Amniotic epithelial cell (primary cell): ENCODE results near the gene ANKIB1.
A peak's percentile ranks its signal among the peaks of the same experiment; 100 is the strongest.

Experiments
- DNase-seq: peaks from one replicate; pipeline ENCODE4 v3.0.0-alpha.2; 2010; ENCODE audit warnings: low read depth

ANKIB1 gene

DNA sequence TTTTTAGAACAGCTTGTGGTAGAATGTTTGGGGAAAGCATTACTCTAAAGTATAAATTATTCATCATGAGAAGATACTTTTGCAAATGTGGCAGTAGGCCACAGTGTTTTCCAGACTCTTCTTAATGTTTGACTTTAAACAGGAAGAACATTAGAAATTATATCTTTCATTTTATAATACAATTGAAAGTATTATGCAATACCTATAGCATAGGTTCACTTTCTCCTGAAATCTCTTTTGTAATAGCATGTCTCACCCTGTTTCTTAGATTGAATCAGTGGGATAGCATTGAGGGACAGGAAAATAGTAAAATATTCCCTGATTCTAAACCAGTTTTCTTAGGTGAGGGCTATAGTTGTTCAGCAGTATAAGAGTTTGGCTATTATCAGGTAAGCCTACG lies 23.1 kb downstream of the ANKIB1 start:
- DNase-seq, result no peak

DNA sequence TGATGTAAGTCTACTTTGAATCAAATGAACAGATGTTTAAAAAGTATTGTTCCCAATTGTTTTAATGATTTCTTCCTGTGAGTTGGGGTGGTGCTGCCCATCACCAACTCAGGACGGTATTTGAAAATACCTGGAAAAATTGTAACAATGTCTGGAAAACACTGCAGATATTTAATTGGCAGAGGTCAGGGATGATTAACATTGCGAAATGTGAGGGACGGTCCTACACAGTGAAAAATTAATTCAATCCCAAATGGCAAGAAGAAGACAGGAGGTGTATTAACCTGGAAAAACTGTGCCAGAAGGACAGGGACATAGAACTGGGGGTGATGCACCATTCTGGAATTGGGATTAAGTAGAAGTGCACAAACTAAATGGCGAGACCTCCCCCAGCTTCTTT lies 29.6 kb downstream of the ANKIB1 start:
- DNase-seq, result no peak

DNA sequence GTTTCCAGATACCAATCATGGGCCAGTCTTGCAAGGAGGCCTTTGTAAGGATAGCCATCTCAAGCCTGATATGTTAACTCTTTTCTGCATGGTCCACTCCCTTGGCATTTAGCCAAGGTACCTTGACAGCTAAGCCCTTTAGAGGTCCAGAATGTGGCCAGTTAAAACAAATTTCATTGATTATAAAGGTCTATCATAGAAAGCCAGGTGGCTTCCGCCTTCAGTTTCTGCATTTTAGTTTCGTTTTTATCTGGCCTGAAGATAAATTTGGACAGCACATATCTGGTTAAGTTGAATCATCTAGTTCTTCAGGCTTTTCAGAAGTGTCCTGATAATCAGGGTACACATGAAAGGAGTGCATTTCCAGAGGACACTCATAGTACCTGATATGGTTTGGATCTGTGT lies 30.7 kb downstream of the ANKIB1 start:
- DNase-seq, result no peak

DNA sequence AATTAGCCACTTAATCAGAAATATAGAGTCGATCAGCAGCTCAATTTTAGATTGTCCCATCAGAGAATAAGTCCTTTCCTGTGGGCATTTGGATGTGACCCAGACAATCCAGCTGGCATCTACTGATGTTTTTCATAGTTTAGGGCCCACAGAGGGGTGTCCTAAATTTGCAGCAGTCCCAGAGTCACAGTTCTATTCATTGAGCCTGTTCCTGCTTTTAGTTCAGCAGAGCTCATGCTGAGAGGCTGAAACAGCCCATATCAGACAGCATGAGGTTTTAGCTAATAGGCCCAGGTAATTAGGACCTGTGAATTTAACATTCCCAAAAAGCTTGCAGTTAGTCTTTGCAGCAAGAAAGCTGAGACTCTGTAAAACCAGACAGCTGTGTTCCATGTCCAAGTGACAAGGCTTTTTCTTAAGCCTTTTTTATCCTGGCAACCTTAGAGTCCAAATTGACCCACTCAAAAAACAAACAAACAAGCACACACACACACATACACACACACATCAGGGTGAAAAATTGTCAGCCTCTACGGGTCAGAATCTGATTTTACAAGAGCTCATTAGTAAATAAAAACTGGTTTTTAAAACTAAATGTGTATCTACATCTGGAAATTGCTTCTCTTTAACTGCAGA lies 33.7 kb downstream of the ANKIB1 start:
- no peak for DNase-seq

DNA sequence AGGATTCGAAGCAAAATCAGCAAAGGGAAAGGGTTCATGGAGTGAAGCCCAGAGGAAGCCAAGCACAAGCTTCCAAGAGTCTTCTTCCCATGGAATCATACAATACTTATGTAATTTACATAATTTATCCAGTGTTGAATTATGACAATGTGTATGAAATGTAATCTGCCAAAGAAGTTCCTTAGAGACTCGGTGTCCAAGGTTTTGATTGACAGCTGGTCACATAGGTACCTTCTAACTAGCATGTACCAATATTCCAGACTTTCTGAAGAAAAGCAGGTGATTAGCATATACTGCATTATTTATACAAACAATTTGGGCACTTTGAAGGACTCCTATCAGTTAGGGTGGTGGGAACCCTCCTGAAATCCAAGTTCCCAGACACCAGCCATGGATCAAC lies 35.3 kb downstream of the ANKIB1 start:
- DNase-seq, result no peak

DNA sequence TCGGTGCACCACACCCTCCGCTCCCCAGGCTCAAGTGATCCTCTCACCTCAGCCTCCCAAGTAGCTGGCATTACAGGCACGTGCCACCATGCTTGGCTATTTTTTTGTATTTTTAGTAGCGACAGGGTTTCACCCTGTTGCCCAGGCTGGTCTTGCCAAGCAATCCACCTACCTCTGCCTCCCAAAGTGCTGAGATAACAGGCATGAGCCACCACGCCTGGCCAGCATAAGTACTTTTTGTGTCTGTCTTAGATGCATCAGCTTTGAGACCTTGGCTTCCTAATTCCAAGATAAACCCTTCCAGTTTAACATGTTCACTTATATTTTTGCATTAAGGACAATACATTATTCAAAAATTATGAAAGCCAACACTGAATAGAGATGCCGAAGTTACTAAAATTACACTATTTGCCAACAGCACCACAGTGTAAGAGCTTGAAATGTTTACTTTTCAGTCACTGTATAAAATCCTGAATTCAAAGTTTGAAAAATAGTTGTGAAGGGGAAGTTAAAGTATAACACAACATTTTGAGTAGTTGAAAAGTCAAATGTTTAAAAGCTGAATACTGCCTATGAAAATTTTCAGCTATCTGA lies 36.5 kb downstream of the ANKIB1 start:
- no peak for DNase-seq

DNA sequence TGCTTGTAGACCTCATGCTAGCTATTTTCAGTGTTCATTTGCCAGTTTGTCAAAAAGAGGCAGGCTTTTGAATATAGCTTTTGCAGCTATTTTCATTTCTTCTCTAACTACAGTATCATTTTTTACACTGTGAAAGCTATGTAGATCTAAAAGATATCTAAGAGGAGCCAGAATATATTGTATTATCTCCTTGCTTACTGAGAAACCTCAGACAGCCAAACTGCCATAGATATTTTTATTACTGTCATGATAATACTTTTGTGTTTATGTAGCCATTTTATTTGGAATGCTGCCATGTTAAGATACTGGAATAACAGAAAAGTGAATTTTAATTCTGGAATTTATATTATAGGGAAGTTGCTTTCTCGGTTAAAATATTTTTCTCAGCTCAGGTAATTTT lies 37.2 kb downstream of the ANKIB1 start:
- no peak for DNase-seq

DNA sequence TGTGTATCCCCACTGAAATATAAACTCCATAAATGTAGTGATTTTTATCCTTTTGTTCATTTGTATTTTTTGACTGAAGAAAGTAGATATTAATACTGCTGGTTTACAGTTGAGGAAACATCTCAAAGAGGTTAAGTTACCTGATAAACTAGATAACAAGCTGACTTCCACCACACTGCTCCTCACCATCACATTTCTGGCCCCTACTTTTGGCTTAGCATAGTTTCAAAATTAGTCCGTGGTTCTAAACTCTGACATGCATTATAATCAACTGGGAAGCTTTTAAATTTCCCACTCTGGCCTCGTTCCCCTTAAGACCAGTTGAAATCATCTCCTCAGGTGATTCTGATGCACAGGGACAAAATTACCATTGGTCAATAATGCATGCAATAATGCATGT lies 43.5 kb downstream of the ANKIB1 start:
- no peak for DNase-seq

DNA sequence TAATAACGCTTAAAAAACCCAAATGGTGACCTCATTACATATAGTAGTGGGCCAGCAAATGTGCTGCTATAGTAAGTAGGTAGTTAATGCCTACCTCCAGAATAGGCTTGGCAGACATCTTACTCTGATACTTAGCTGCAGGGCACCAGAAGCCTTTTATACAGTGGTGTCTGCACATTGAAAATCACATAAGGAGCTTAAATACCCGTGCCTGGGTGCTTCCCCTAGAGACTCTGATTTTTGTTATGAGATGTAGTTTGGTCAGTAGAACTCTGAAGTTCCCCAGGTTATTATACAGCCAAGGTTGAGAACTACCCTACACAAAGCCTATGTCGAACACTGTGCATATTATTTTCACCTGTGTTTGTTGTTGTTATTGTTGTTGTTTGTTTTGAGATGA lies 47.2 kb downstream of the ANKIB1 start:
- no peak for DNase-seq

DNA sequence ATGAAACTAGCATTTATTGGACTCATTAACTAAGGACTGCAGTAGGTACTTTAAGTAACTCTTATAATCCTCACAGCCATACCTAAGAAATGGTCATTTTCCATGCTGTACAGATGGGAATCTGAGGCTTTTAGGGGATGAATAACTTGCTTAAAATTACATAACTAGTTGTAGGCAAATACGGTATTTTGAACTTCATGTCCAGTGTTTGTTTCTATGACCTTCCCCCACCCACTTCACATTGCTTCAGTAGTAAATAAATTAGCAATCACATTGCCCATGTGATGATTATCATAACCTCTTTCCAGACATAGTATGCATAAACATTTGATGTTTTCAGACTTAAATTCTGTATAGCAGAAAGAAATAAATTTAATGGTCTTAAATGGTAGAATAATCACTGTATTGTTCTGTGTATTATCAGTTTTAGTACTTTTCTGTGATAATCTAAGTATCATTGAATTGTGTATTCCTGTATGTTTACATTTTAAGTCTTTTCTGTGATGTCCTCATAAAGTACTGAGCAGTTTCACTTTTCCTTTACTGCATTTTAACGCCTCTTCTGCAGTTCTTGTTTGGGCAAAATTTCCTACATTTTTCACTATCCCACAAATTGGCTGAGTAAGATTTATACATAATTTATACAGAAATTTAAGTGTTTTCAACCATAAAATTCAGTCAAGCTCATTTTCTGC lies 48.3 kb downstream of the ANKIB1 start:
- peak; percentile 3 for DNase-seq

DNA sequence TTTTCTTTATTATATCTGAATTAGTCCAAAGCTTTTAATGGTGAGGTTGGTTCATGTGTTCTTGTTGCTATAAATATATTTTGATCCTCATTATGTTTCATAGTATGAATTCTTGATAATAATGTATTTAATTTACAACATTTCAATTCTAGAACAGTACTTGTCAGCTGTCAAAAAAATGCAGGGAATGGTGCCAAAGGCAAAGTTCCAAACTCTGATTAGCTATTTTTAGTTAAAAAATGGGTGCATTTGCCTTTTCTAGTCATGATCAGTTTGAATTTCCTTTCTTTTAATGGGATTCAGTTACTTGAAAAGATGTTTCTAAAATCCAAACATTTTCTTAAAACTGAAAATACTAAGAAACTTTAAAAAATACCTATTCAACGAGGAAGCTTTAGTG lies 49.6 kb downstream of the ANKIB1 start:
- no peak for DNase-seq

DNA sequence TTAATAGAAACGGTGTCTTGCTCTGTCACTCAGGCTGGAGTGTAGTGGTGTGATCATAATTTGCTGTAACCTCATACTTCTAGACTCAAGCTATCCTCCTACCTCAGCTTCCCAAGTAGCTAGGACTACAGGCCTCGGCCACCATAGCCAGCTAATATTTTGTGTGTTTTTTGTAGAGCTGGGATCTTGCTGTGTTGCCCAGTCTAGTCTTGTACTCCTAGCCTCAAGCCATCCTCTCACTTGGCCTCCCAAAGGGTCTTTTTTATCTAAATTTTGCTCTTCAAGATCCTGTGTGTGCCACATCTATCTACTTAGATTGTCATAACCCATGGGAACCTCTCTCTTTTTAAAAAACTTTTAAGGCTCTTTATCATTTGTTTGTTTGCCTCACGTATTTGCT lies 50.5 kb downstream of the ANKIB1 start:
- no peak for DNase-seq

DNA sequence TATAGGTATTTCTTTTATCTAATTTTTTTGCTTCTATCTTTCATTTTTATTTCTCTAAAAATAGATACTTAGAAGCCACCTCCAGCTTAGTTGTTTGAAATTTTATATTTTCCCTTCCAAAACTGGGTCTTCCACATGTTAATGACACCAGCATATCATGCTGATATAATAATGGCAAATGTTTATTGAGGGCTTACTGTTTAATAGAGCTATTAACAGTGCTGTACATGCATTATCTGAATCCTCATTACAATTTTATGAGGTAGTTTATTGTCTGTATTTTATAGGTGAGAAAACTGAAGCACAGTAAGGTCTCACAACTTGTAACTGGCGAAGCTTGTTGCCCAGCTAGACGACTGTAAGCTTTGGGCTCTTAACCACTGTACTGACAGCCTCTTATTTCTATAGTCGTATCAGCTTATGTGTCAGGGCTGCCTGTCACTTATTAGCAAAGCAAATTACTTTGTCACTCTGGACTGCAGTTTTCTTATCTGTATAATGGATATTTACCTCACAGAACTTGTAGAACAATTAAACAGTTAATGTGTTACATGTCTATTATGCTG lies 51.2 kb downstream of the ANKIB1 start:
- DNase-seq, result no peak

DNA sequence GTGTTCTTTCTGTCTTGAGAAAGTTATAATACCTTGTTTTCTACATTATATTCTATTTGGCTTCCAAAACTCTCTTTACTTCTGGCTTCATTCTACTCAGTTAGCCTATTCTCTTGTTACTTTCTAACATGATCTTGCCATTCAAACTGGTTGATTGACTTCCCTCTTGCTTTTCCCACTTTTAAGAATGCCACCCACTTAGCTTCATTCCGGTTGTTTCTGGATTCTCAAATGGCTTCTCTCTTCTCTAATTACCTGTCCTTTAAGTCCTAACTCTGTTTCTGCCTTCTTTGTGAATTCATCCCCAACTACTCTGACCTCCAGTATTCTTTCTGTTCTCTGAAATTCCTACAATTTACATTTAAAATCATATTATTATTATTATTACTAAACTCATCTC lies 52.0 kb downstream of the ANKIB1 start:
- no peak for DNase-seq

DNA sequence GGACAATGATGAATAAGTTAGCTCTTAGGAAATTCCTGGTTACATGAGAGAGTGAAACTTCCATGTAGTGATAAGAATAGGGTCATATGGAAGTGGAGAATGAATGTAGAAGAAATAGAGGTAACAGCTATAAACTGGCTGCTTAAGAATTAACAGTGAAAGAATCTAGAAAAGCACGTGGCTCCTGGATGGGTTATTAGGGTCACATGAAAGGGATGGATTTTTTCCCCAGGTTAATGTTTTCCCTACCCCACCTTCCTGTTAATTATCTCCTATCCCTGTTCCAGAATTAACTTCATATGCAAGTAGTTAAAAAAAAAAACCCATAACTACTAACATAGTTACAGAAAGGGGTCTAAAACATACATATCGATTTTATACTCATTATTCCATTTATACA lies 58.0 kb downstream of the ANKIB1 start:
- DNase-seq, result no peak

DNA sequence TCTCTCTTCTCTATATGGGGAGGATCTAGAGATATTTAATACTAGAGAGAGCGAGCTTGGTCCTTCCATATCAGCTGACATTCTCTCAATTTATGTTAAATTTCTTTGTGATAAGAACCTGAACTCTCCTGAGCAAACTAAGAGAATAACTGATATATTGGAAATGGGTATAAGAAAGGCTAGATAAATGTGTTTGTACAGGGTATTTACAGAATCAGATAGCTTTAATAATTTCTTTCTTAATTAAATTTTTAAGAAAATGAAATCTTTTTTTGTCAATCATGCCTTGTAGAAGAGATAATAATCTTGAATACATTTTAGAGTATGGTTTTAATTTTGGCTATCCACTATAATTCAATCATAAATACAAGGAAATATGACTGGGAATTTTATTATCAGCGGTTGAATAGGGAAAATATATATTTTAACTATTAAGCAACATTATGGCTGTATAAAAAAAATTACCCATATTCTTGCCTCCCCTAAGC lies 58.7 kb downstream of the ANKIB1 start:
- DNase-seq, result no peak

DNA sequence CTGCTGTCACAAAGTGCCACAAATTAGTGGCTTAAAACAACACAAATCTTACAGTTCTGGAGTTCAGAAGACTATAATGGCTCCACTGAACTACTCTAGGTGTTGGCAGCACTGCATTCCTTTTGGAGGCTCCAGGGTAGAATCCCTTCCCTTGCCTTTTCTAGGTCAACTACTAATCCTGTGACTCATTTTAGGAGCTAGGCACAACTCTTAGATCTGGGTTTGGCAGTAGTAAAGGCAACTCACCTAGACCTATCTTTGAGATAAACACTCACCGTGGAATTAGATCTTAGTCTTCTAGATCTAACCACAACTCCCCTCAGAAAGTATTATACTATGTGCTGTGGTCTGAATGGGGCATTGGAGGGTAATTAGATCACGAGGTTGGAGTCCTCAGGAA lies 60.4 kb downstream of the ANKIB1 start:
- DNase-seq, result peak; percentile 47

DNA sequence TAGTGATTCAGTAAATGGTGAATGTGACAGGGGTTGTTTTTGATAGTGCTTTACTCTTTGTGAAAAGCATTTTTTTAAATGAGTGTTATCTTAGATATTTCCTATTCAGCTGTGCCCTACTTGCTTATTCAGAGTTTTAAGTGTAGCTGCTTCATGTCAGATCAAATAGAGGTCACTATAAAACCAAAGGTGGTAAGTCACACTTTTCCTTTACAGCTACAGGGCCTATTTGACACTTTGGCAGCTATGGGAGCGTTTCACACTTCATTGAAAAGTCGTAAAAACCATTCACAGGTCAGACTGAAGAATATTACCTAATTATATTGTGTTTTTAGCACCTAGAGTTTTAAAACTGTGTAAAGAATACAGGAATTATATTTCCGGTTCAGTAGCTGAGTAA lies 67.3 kb downstream of the ANKIB1 start:
- DNase-seq, result no peak

DNA sequence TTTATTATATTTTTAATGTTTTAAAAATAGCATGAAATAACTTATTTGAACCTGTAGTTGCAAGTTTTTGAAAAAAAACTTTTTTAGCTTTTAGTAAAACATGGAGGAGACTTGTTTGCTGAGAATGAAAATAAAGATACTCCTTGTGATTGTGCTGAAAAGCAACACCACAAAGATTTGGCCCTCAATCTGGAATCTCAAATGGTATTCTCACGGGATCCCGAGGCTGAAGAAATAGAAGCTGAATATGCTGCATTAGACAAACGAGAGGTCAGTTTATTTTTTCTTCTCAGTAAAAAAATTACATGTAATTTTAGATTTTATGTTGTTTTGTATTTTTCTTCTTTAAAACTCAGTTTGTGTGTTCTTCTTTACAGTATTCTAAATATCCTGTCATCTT lies 73.5 kb downstream of the ANKIB1 start:
- no peak for DNase-seq

DNA sequence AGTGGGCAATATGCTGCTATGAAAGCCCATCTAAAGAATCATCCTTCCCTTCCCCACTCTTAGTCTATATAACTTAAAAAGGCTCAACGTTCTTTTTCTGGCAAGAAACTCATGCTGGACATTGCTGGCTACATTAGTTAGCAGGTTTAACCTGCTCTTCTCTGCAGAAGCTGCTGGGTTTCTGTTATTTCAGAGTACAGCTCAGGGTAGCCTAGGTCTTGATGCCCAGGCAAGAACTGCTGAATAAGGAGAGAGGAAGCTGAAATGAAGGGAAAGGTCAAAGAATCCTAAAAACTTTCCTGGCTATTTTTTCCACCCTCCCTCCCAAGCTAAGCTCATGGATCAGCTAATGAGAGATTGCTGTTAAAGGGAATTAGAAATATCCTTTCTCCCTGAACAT lies 79.4 kb downstream of the ANKIB1 start:
- DNase-seq, result no peak

DNA sequence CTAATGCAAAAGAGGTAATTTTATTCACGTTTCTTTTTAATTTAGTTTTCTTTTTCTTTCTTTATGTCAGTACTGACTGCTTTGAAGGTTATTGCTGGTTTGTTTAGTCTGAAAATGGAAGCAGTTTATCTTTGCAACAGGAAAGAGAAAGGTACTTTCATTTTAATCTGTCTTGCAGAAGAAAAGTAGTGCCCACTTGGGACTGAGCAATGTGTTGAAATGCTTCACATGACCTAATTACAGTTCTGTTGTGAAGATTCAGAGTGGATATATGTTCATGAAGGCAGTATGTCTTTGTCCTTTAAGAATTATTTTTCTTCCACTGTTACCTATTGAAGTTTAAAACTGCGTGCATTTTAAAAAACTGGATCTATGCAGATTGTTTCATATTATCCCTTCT lies 80.1 kb downstream of the ANKIB1 start:
- peak; percentile 61 for DNase-seq

DNA sequence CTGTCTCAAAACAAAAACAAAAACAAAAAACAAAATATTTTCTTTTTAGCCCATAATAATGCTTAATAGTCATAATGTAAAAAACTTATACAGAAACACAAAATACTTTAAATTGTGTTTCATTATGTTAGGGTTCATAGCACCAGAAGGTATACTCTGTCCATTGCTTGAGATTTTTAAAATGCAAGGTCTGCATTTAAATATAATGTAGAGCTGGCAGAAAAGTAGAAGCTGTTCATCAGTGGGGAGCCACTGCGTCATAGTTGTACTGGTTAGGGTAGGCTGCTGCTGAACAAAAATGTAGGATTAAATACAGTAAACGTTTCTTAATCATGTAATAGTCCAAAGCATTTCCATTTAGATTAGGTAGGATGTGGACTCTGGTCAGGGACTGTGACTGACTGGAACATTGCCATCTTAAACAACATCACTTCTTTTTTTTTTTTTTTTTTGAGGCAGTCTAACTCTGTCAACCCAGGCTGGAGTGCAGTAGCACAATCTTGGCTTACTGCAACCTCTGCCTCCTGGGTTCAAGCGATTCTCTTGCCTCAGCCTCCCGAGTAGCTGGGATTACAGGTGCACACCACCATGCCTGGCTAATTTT lies 85.2 kb downstream of the ANKIB1 start:
- DNase-seq, result no peak

DNA sequence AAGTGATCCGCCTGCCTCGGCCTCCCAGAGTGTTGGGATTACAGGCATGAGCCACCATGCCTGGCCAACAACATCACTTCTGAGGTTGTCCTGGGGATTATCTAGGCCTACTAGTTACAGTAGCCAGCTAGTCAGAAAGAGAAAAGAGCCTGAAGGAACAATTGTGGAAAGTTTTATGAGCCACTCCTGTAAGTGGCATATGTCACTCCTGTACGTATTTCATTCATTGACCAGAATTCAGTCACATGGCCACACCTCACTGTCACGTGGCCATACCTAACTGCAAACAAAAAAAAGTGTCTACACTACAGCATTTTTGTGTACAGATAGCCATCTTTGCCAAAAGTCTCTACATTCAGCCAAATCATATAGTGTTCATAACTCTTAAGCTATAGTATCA lies 85.7 kb downstream of the ANKIB1 start:
- DNase-seq, result no peak
